ENCODE data around the gene MXRA8.

Gene MXRA8

GRCh38 chr1:1308756-1309250 lies 49.6 kb downstream of the MXRA8 start:
- H3K9me3 Mint-ChIP-seq: no peaks in the 10 kb centered on the region
- H3K4me1 Mint-ChIP-seq: peaks cover 48% of the 10 kb centered on the region
- DNase-seq (no peak), ATAC-seq (no peak)
- peak overlapping the region in 1 of 2 donors; percentile 95 for H3K27ac Mint-ChIP-seq
- H3K4me3 Mint-ChIP-seq: peak overlapping the region; percentile 86 to 87
- H3K27me3 Mint-ChIP-seq: no peaks in the 10 kb centered on the region

GRCh38 chr1:1307923-1308755 lies 50.2 kb downstream of the MXRA8 start, which contains the start of the genes ACAP3 and PUSL1:
ACAP3 (minus strand) TSS chr1:1307930; CDS start chr1:1307815, 115 bp downstream.
PUSL1 (plus strand) TSS chr1:1308597; CDS start chr1:1308644, 47 bp downstream.
- ATAC-seq (peak; percentile 81), DNase-seq (peak; percentile 94)
- Mint-ChIP-seq H3K9me3 (no peaks in the 10 kb centered on the region), H3K4me3 (peak within 1 kb of the TSS; percentile 86 to 91), H3K27me3 (no peaks in the 10 kb centered on the region), H3K4me1 (peaks cover 48% of the 10 kb centered on the region), H3K27ac (peak within 1 kb of the TSS; percentile 81 to 95)

- DNase-seq: no peak
- H3K4me1 Mint-ChIP-seq: peaks cover 48% of the 10 kb centered on the region
- H3K27ac Mint-ChIP-seq: peak overlapping the region in 1 of 2 donors; percentile 12
- H3K27me3 Mint-ChIP-seq: no peaks in the 10 kb centered on the region
- no peak for ATAC-seq
- no peaks in the 10 kb centered on the region for H3K9me3 Mint-ChIP-seq
- peak overlapping the region; percentile 86 to 91 for H3K4me3 Mint-ChIP-seq
Observed at GRCh38 chr1:1307261-1307922, 51.0 kb downstream of the MXRA8 start.

- H3K27ac Mint-ChIP-seq: peak overlapping the region in 1 of 2 donors; percentile 67
- peaks cover 48% of the 10 kb centered on the region for H3K4me1 Mint-ChIP-seq
- peak overlapping the region; percentile 86 to 91 for H3K4me3 Mint-ChIP-seq
- H3K9me3 Mint-ChIP-seq: no peaks in the 10 kb centered on the region
- ATAC-seq: no peak
- no peak for DNase-seq
- H3K27me3 Mint-ChIP-seq: no peaks in the 10 kb centered on the region
Observed at GRCh38 chr1:1306661-1307260, 51.6 kb downstream of the MXRA8 start.

GRCh38 chr1:1306070-1306660 lies 52.2 kb downstream of the MXRA8 start:
- Mint-ChIP-seq H3K27me3 (no peaks in the 10 kb centered on the region), H3K4me1 (peaks cover 48% of the 10 kb centered on the region), H3K27ac (peak overlapping the region; percentile 92), H3K9me3 (no peaks in the 10 kb centered on the region), H3K4me3 (peak overlapping the region; percentile 86 to 91)
- ATAC-seq (no peak), DNase-seq (peak in 1 of 2 donors; percentile 53)

- Mint-ChIP-seq H3K4me1 (peaks cover 44% of the 10 kb centered on the region), H3K9me3 (no peaks in the 10 kb centered on the region), H3K27ac (peak overlapping the region; percentile 92), H3K27me3 (no peaks in the 10 kb centered on the region), H3K4me3 (peak overlapping the region; percentile 86 to 91)
- peak; percentile 48 for ATAC-seq
- DNase-seq: peak; percentile 67 to 71
Observed at GRCh38 chr1:1305300-1306069, 52.9 kb downstream of the MXRA8 start.

- Mint-ChIP-seq H3K27ac (no peak overlapping the region), H3K27me3 (no peaks in the 10 kb centered on the region), H3K4me3 (peak overlapping the region; percentile 86 to 91), H3K9me3 (no peaks in the 10 kb centered on the region), H3K4me1 (peaks cover 41% of the 10 kb centered on the region)
- ATAC-seq: no peak
- no peak for DNase-seq
Observed at GRCh38 chr1:1304331-1305299, 53.7 kb downstream of the MXRA8 start.

GRCh38 chr1:1303736-1304135 lies 54.6 kb downstream of the MXRA8 start:
- ATAC-seq (no peak), DNase-seq (no peak)
- peaks cover 36% of the 10 kb centered on the region for H3K4me1 Mint-ChIP-seq
- no peaks in the 10 kb centered on the region for H3K9me3 Mint-ChIP-seq
- no peak overlapping the region for H3K4me3 Mint-ChIP-seq
- no peak overlapping the region for H3K27ac Mint-ChIP-seq
- no peaks in the 10 kb centered on the region for H3K27me3 Mint-ChIP-seq

- Mint-ChIP-seq H3K27ac (no peak overlapping the region), H3K4me1 (peaks cover 36% of the 10 kb centered on the region), H3K9me3 (no peaks in the 10 kb centered on the region), H3K4me3 (no peak overlapping the region), H3K27me3 (no peaks in the 10 kb centered on the region)
- DNase-seq (no peak), ATAC-seq (no peak)
Observed at GRCh38 chr1:1302951-1303509, 55.3 kb downstream of the MXRA8 start.
